Mesothelial cell of epicardium (in vitro differentiated cells): ENCODE data around the gene SH3PXD2B. TPM values are rescaled to one million over a fixed set of nuclear protein-coding genes. Genes with fewer than 3 reads are reported as not detected.
"Not testable (repeated sequence)": the region's sequence is repeated elsewhere in the genome, so short reads cannot be mapped to it uniquely, and the experiment has no call there.

Experiments used
- DNase-seq, 2 experiments: peaks; one replicate each; pipeline ENCODE4 v3.0.0; 2021; ENCODE audit warnings: low spot score in 2 of 2; ENCODE audit not compliant: unreplicated experiment in 2 of 2
- H3K27ac Mint-ChIP-seq: 2 replicates; pipeline ENCODE4 v1.8.0; 2021; ENCODE audit warnings: mixed read lengths
- H3K27me3 Mint-ChIP-seq: 2 replicates; pipeline ENCODE4 v1.8.0; 2021; ENCODE audit warnings: low read depth, mixed read lengths
- H3K36me3 Mint-ChIP-seq: 2 replicates; pipeline ENCODE4 v1.8.0; 2021; ENCODE audit warnings: mixed read lengths
- H3K4me1 Mint-ChIP-seq: 2 replicates; pipeline ENCODE4 v1.8.0; 2021; ENCODE audit warnings: mixed read lengths
- H3K4me3 Mint-ChIP-seq: 2 replicates; pipeline ENCODE4 v1.8.0; 2021; ENCODE audit warnings: mild to moderate bottlenecking, moderate library complexity, mixed read lengths
- H3K9me3 Mint-ChIP-seq: 2 replicates; pipeline ENCODE4 v1.8.0; 2021; ENCODE audit warnings: mixed read lengths
- CTCF ChIP-seq: fragments of 200-600 bp; sonication (generic); IDR thresholded peaks from one replicate; pipeline ENCODE4 v1.5.0; 2021; ENCODE audit warnings: antibody characterized with exemption; ENCODE audit not compliant: unreplicated experiment
- total RNA-seq: library from RNA; stranded (reverse); gene quantifications from 3 replicates; pipeline ENCODE4 v1.2.1, GENCODE V29; 2021

SH3PXD2B gene
- total RNA-seq, 1 donor from 2014 or later = 68.9 TPM

- Mint-ChIP-seq H3K4me1 (no peaks in the 10 kb centered on the region), H3K27ac (no peak overlapping the region), H3K9me3 (peaks cover 16% of the 10 kb centered on the region), H3K27me3 (no peaks in the 10 kb centered on the region), H3K36me3 (peaks cover 60% of the 10 kb centered on the region), H3K4me3 (no peak overlapping the region)
- TF ChIP-seq CTCF = peak; percentile 84
- DNase-seq = no peak
Measured at GRCh38 chr5:172370648-172371545, 83.4 kb downstream of the SH3PXD2B start.

DNA sequence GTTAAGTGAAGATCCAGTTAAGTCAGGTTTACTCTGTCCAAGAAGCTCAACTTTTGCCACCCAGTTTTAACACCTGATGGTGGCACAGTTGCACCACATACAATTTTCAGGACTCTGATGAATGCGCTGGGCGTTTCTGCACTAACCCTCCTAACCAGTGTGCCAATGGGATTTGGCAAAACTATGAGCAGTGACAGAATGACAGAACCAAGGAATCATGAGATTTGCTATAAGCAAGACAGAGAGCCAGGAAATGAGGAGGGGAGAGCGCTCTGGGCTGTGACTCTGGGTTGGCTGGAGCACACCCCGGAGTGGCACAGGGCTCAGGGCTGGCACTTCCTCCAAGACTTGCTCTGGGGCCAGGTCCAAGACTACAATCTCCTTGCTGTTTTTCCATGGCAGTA, 84.1 kb downstream of the SH3PXD2B start:
- H3K9me3 Mint-ChIP-seq = peaks cover 16% of the 10 kb centered on the region
- H3K27me3 Mint-ChIP-seq = no peaks in the 10 kb centered on the region
- no peak for DNase-seq
- H3K36me3 Mint-ChIP-seq = peaks cover 60% of the 10 kb centered on the region
- H3K27ac Mint-ChIP-seq = no peak overlapping the region
- no peak overlapping the region for H3K4me3 Mint-ChIP-seq
- H3K4me1 Mint-ChIP-seq = no peaks in the 10 kb centered on the region
- no peak for TF ChIP-seq CTCF

GRCh38 chr5:172368699-172369098, 85.6 kb downstream of the SH3PXD2B start:
- H3K9me3 Mint-ChIP-seq = peaks cover 22% of the 10 kb centered on the region
- DNase-seq, H3K27ac Mint-ChIP-seq, H3K4me1 Mint-ChIP-seq, H3K27me3 Mint-ChIP-seq, H3K4me3 Mint-ChIP-seq: not testable (repeated sequence)
- peaks cover 61% of the 10 kb centered on the region for H3K36me3 Mint-ChIP-seq

DNA sequence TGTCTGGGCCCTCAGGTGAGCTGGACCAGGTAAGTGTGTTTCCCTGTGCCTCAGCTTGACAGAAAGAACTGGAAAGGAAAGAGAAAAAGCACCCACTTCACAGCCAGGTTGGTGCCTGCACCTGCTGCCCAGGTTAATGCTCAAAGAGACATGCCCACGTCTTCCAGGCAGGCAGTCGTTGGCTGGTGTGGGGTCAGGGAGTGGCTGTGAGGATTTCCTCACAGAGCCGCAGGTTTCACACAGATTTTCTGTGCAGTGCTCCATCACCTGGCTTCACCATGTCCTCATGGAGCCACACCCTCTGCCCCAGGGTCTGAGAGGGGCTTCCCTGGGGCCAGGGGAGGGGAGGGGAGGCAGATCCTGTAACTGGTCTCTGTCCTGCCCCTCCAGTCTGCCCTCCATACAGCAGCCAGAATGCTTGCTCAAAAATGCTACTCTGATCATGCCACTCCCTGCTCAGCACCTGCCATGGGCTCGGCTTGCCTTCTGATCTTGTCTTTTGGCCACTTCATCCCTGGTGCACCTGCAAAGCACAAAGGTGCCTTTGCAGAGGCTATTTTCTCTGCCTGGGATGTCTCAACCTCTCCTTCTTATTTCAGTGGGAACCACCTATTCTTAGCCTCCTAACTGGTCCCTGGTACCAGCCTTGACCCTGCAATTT, 88.2 kb downstream of the SH3PXD2B start:
- no peak for DNase-seq
- TF ChIP-seq CTCF = no peak
- Mint-ChIP-seq H3K27me3 (no peaks in the 10 kb centered on the region), H3K27ac (no peak overlapping the region), H3K9me3 (peaks cover 15% of the 10 kb centered on the region), H3K4me3 (no peak overlapping the region), H3K4me1 (peaks cover 3% of the 10 kb centered on the region), H3K36me3 (peaks cover 57% of the 10 kb centered on the region)

GRCh38 chr5:172364773-172365172, 89.6 kb downstream of the SH3PXD2B start:
- Mint-ChIP-seq H3K27ac (no peak overlapping the region), H3K9me3 (peaks cover 10% of the 10 kb centered on the region), H3K36me3 (peaks cover 51% of the 10 kb centered on the region), H3K27me3 (no peaks in the 10 kb centered on the region), H3K4me1 (peaks cover 3% of the 10 kb centered on the region), H3K4me3 (no peak overlapping the region)
- TF ChIP-seq CTCF = no peak
- no peak for DNase-seq

GRCh38 chr5:172362755-172363154, 91.6 kb downstream of the SH3PXD2B start:
- peaks cover 6% of the 10 kb centered on the region for H3K9me3 Mint-ChIP-seq
- H3K36me3 Mint-ChIP-seq = peaks cover 55% of the 10 kb centered on the region
- H3K4me3 Mint-ChIP-seq = no peak overlapping the region
- no peak for TF ChIP-seq CTCF
- H3K27me3 Mint-ChIP-seq = no peaks in the 10 kb centered on the region
- DNase-seq = no peak
- no peak overlapping the region for H3K27ac Mint-ChIP-seq
- peaks cover 3% of the 10 kb centered on the region for H3K4me1 Mint-ChIP-seq
